ENCODE results near the gene MDFI.

DNA sequence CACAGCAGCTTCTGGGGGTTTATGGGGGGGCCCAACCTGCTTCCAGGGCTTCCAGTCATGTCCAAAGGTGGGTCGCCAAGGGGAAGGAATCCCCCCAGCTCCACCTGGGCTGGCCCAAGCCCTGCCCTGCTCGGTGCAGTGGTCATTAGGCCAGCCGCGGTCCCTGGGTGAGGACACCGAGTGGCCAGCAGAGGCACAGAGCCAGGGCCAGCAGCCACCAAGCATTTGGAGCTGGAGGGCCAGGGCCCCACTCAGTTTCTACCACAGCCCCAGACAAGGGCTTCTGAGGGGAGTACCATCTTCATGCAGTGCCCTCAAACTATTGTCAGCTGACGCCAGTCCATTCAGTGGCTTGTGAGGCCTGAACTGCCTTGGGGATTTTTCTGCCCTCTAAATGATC, 57.6 kb downstream of the MDFI start:
- TF ChIP-seq, protein P1, sequence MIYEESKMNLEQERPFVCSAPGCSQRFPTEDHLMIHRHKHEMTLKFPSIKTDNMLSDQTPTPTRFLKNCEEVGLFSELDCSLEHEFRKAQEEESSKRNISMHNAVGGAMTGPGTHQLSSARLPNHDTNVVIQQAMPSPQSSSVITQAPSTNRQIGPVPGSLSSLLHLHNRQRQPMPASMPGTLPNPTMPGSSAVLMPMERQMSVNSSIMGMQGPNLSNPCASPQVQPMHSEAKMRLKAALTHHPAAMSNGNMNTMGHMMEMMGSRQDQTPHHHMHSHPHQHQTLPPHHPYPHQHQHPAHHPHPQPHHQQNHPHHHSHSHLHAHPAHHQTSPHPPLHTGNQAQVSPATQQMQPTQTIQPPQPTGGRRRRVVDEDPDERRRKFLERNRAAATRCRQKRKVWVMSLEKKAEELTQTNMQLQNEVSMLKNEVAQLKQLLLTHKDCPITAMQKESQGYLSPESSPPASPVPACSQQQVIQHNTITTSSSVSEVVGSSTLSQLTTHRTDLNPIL (CRISPR knock-in tag; IDR thresholded peaks at IDR 0.05; ENCODE audit: low read depth): no peak
- TF ChIP-seq ARNTL (CRISPR knock-in tag; IDR thresholded peaks at IDR 0.05; ENCODE audit: borderline replicate concordance, low read depth) (no peak), GLIS3 (CRISPR knock-in tag; IDR thresholded peaks at IDR 0.05) (no peak), RARB (CRISPR knock-in tag; IDR thresholded peaks at IDR 0.05) (no peak), ISL1 (CRISPR knock-in tag; IDR thresholded peaks at IDR 0.05) (no peak), TOX (CRISPR knock-in tag; IDR thresholded peaks at IDR 0.05; ENCODE audit: borderline replicate concordance) (no peak), ESRRG (CRISPR knock-in tag; IDR thresholded peaks at IDR 0.05) (no peak)
